HG03025 (cell line): ENCODE results near the gene TSSK3.

Experiments
- ATAC-seq: cut with Tn5 transposase; IDR thresholded peaks from one replicate; pipeline ENCODE4 v1.9.1; 2021; ENCODE audit warnings: mild to moderate bottlenecking, moderate library complexity; ENCODE audit not compliant: unreplicated experiment, low FRiP score

The TSSK3 gene, protein sequence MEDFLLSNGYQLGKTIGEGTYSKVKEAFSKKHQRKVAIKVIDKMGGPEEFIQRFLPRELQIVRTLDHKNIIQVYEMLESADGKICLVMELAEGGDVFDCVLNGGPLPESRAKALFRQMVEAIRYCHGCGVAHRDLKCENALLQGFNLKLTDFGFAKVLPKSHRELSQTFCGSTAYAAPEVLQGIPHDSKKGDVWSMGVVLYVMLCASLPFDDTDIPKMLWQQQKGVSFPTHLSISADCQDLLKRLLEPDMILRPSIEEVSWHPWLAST

DNA sequence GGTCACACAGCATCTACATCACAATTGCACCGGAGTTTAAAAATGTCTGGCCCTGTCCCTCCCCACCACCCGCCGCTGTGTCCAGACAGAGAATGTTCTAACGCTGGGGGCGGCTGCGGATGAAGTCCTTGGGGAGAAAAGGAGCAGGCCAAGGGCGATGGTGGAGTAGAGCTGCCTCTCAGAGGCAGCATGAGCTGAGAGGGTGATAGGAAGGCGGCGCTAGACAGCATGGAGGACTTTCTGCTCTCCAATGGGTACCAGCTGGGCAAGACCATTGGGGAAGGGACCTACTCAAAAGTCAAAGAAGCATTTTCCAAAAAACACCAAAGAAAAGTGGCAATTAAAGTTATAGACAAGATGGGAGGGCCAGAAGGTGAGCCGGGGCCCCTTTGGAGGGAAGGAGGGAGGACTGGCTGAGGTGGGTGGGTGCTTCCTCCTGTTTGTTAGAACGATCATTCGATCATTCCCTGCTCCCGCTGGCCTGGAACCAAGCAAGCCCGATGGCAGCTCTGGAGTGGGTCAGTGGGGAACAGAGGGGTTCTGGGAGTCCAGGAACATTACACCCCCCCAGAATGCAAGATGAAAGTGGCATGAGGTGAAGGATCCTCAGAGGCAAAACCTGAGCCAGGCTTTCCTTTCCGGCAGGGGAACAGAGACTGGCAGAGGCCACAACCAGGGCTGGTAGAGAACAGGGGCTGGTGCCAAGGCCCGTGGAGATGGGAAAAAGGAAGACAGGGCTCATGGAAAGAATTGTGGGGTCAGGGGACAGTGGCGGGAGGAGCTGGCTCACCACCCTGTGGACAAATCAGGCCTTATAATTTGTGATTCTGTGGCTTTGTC is at the start of gene TSSK3, which contains the start of gene FAM229A:
Gene TSSK3 (plus strand): TSS at position 66 of the 840 bp plus-strand sequence. CDS start 163 bp downstream, at position 229.
Gene FAM229A (minus strand): TSS at position 12 of the 840 bp plus-strand sequence. CDS start 394 bp downstream, outside the sequence.
- no peak for ATAC-seq

DNA sequence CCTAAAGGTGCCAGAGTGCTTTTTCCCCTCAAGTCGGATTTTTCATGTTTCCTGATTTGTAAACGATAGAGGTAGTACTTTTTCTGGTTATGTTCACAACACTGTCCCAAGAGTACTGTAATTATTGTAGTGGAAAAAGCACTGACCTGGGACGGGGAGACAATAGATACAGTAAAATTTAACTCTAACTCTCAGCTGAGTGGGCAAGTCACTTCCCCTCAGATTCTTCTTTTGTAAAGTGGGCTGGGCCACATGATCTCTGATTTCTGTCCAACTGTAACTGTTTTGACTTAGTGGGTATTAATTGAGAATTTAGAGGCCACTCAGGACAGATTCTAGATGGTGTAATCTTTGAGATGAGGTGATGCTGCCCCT is 45.4 kb upstream of the TSSK3 start:
- no peak for ATAC-seq

DNA sequence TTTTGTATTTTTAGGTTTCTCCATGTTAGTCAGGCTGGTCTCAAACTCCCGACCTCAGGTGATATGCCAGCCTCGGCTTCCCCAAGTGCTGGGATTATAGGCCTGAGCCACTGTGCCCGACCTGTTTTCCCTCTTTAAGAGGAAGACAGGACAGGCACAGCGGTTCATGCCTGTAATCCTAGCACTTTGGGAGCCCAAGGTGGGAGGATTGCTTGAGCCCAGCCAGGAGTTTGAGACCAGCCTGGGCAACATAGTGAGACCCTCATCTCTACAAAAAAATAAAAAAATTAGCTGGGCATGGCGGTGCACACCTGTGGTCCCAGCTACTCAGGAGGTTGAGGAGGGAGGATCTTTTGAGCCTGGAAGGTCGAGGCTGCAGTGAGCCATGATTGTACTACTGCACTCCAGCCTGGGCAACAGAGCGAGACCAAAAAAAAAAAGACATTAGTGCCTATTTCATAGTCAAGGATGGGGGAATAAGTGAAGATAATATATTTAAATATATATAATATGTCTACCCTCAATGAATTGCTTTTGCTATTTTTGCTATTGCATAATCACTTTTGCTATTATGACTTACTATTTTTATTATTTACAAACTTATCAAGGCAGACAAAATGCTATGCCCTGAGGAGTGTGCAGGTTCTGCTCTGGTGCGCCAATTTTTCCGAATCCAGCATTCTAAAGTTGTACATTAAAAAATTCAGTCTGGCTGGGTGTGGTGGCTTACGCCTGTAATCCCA is 44.0 kb upstream of the TSSK3 start:
- no peak for ATAC-seq

DNA sequence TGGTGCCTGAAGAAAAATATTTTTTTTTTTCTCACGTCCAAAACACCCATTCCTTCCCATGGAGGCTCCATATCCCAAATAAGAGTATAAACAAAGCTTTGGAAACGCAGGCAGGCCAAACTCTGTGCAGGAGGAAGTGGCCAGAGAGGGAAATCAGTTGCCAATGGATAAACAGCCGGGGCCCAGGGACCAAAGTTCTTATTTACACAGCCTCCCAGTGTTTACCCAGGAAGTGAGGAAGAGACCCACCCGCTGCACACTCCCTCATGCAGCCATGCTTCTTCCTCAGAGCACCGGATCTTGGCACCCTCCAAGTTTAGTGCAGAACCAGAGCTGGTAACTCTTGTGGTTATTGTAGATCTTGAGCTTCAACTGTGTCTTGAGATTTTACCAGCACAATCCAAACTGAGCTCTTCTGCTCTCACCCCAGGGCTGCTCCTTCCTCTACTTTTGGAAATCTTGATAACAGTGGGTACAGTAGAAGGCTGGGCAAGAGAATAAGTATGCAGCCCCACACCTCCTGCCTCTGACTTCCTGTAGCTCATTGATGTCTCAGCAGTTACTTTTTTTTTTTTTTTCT is 40.5 kb upstream of the TSSK3 start:
- ATAC-seq, result no peak

DNA sequence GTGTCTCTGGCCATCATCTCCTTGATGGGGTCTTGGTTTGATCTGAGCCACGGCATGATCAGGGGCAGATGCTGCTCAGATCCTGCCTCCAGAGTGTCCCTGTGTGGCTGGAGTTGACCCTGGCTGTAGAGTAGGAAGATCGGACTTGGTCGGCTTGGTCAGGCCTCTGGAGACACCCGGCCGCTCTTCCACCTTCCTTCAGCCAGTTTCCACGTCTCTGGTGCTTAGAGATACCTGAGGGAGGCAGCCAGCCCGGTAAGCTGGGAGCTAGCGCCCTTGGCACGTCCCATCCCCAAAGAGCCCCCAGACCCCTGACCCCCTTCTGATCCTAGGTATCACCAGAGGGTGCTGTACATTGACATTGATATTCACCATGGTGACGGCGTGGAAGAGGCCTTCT is 35.1 kb upstream of the TSSK3 start:
- ATAC-seq, result no peak

DNA sequence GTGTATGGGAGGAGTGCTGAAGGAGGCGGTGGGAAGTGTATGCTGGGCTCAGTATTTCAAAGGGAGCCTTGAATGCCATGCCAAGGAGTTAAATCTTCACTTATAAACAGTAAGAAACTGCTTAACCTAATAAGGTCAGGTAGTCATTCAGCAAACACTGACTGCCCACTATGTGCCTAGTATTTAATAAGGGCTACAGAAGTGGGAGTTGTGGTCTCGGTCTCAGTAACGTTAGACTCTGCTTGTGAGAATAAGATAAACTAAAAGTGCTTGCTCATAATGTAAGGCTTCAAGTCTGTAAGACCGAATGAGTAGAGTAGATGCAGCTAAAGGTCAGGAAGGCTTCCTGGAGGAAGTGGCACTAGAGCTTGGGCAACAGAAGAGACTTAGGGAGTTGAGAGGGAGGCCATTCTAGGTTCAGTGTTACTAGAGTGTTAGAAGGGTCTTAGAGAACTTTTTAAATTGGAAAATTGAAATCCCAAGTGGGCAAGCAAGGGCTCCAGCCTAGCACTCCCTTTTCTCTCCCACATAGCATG is 32.3 kb upstream of the TSSK3 start:
- ATAC-seq, result no peak

DNA sequence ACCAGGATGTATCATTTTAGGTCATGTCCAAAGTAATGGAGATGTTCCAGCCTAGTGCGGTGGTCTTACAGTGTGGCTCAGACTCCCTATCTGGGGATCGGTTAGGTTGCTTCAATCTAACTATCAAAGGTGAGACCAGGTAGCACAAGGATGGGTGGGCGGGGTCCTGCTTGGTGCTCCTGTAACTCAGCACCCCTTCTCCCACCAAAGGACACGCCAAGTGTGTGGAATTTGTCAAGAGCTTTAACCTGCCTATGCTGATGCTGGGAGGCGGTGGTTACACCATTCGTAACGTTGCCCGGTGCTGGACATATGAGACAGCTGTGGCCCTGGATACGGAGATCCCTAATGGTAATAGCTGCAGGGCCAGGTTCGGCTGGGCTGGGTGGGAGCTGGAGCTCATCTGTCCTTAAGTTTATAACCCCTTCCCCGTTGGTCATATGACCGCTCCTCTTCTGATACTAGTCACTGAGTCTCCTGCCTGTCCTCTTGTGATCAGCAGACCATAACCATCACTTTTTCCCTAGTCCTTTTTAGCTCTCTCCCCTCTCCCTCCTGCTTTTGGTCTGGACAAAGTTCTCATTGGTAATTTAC is 31.7 kb upstream of the TSSK3 start:
- no peak for ATAC-seq

DNA sequence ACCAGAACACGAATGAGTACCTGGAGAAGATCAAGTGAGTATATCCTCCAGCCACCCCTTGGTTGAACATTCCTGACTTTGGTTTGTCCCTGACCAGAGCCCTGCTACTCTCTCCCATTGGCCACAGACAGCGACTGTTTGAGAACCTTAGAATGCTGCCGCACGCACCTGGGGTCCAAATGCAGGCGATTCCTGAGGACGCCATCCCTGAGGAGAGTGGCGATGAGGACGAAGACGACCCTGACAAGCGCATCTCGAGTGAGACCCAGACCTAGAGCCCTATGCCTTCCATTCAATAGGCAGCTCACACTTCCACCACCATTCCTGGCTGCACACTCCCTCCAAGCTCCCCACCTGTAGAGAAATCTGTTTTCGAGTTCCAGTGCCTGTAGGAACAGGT is 30.8 kb upstream of the TSSK3 start:
- ATAC-seq, result no peak

DNA sequence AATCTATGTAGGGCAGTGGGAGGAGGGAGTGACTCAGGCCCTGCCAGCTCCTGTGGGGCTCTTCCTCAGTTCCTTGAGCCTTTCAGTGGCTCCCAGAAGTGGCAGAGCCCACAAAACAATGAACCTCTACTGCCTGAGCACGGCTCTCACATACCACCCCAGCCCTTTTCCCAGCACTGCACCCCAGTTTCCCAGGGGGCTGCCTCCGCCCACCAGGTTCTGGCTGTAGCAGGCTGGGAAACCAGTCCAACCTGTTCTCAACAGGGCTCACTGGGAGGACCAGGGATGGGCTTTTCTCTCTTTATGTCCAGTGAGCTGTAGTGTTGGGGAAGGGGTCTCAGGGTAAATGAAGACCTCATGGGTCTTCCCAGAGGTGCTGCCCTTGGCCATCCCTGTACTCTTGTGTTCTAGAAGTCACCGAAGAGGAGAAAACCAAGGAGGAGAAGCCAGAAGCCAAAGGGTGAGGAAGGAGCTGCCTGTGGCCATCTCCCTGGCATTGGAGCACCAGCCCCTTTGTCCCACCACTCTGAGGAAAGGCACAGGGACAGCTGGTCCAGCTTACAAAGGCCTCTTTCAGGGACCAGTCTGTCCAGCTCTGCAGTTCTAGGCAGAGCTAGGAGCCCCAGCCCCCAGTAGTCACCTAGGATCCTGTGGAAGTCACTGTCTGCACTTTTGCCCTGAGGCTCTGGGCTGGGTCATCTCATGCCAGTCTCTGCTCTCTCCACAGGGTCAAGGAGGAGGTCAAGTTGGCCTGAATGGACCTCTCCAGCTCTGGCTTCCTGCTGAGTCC is 29.9 kb upstream of the TSSK3 start:
- ATAC-seq, result no peak

DNA sequence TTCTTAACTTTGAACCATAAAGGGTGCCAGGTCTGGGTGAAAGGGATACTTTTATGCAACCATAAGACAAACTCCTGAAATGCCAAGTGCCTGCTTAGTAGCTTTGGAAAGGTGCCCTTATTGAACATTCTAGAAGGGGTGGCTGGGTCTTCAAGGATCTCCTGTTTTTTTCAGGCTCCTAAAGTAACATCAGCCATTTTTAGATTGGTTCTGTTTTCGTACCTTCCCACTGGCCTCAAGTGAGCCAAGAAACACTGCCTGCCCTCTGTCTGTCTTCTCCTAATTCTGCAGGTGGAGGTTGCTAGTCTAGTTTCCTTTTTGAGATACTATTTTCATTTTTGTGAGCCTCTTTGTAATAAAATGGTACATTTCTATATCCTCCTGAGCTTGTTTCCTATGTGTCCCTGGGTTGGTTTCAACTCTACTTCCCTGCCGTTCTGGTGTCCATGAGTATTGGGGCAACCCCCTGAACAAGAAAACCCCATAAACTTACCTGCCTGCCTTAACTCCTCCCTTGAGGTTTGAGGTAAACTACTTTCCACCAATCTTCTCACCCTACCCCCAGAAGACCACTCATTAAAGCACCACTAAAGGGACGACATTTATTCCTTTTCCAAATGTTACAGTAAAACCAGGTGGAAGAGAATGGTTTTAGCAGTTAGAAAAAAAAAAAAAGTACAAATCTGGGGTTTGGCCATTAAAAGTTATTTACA is 28.9 kb upstream of the TSSK3 start:
- no peak for ATAC-seq

DNA sequence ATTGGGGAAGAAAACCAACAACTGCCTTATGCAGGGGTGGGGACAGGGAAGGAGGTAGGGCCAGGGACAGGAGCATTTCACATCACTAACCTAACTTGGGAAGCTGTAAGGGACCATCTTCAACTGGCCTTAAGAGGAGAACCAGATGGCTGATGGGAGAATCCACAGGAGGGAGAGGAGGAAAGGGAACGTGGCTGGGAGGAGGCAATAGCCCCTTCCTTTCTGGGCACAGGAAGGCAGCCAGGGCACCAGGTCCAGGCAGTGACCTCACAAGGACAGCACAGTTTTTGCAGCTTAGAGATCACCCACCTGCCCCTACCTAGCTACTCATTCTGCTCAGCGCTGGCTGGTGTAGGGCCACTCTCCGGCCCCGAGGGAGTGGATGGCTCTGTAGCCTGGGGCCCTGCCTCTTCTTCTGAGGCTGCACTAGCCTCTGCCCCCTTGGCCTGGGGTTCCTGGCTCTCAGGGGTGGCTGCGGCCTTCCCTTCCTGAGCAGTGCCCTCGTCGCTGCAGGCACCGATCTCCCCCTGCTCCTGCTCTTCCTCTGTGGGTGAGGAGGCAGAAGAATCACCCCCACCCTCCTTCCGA is 28.0 kb upstream of the TSSK3 start:
- no peak for ATAC-seq

DNA sequence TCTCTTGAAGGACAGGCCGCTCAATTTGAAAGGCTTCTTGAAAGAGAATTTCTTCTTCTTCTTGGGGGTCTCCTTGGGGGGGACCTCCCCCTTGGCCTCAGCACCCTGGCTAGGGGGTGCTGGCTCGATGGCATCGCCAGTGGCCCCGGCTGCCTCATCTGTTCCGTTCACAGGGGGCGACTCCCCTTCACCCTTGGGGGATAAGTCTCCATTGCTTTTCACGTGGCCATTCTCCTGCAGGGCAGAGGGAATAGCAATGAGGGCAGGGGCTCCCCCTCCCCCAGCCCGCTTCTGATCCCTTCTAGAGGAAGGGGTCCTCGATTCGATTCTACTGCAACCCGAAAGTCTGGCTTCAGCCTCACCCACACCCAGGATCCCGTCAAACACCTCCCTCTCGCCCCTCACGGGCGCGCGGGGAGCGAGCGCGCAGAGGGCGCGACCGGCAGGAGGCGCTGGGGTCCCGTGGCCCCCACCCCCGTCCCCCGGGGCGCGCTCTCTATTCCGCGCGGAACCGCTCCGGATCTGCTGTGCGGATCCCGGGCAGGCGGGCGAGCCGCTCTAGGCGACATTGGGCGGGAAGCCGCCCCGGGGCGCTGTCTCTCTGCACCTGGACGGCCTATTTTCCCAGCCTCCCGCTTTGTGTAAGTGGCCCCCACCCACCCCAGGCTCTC is 27.3 kb upstream of the TSSK3 start:
- peak; percentile 17 for ATAC-seq

DNA sequence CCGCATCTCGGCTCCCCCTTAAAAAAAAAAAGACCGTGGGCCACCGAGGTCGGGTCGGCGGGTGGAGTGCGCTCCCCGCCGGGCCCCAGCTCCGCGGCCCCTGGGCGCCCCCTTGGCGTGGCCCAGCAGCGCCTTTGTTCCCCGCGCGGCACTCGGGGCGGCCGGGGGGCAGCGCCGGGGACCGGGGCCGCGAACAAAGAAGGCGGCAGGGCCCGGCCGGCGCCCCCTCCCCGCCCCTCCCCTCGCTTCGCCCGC is 26.9 kb upstream of the TSSK3 start:
- ATAC-seq, result peak; percentile 5

DNA sequence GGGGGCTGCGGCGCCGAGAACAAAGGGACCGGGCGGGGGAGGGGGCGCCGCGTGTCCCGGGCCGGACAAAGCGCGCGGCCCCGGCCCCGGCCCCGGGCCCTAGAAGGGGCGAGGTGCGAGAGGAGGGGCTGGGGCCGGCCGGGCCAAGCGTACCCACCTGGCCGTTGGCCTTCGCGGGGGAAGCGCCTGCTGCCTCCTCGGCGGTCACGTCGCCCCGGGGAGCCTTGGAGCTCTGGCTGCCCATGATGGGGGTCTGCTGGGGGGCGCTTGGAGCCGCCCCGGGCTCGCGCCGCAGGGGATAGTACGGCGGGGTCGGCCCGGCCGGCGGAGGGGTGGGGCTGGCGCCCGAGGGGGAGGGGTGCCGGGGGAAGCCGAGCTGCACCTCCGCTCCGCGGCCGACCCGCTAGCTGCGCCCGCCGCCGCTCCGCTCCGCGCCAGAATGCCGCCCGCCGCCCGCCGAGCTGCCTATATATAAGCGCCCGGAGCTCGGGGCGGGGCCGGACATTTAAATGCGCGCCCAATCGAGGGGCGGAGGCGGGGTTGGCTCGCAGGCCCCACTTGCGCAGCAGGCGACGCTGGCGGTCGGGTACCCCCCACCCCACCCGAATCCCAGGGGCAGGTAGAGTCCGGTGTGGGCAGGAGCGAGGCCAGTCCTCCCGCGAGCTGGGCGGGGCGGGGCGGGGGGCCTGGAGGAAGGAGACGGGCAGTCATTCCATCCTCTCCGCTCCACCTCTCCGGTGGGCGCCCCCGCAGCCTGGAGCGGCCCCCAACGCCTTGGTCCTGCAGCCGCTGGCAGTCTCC is 26.3 kb upstream of the TSSK3 start, which contains the start of gene MARCKSL1:
Gene MARCKSL1 (minus strand): TSS at position 444 of the 801 bp plus-strand sequence. CDS start 200 bp downstream, at position 244.
- peak; percentile 47 for ATAC-seq

DNA sequence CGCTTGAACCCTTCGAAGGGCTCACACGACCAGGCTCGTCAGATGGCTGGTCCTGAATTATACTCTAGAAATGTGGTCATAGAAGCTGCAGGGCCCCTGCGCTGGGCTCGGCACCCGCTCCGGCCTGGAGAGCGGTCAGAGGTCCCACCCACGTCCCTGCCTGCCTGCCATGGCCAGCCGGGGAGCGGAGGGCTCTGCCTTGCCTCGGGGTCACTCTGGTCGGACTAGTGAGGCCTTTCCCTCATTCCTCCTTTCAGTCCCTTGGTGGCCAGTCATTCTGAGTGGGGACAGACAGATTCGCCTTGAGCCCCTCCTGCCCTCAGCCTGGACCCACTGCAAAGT is 25.8 kb upstream of the TSSK3 start:
- ATAC-seq, result no peak

DNA sequence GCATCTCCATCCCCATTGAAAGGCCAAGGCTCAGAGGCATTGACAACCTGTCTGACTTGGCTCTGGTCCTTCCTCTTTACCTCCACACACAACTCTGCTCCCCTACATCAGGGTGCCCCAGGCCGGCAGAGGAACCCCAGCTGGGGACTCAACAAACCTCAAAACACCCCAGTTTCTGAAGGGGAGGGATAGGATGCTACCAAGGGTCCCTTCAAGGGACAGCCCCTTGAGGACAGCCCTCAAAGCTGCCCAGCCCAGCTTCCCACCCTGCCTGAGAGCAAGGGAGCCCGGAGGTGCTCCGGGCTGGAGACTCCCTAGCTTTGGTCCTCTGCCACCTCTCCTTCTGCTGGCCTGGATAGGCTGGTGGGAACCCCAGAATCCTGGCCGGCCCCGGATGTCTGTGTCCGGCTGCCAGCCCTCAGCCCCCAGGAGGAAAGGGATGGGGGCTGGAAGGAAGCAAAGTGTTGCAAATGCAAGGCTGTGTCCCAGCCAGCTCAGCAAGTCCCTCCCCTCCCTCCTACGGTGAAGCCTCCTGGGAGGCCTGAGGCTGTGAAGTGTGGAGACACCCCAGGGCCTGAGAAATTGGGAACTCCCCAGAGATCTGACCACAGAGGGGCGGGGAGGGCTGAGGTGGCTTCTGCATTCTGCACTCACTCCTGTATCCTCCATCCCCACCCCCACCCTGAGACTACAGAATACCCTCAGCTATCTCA is 25.2 kb upstream of the TSSK3 start:
- ATAC-seq, result no peak
